Ramos (cell line): ENCODE data around the gene CSTF3.
"Not testable (repeated sequence)": the region's sequence is repeated elsewhere in the genome, so short reads cannot be mapped to it uniquely, and the experiment has no call there.

Experiments
- in situ Hi-C: fragments of 300-500 bp; cut with MboI; formaldehyde crosslinking; loops from one replicate; pipeline ENCODE4 v1.14.3; 2022; ENCODE audit warnings: low sequenced_read_pairs; ENCODE audit not compliant: unreplicated experiment

CSTF3 gene

DNA sequence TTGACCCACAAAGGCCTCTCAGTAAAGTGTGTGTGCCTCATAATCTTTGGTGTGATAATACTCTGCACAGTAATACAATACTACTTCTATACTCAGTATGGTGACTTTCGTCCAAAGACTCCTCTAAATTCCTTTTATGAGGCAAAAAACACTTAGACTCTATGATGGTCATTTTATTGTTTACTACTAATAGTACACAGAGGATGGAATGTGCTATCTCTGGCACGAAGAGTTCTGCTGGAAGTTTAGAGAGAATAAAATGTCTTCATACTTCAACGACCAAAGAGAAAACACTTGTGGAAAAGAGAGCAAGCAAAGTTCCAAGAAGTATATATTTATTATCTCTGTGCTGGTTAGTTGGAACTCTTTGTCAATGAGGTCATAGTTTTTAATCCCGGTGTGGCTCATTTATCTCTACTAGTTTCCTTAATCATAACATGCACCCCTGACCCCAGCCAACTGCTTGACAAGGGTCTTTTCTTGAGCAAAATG is 7.5 kb upstream of the CSTF3 start:
- in situ Hi-C loops: loop anchor here (25.0 kb wide), 1 partner anchor 519 kb away; no protein-coding TSS in a partner anchor

DNA sequence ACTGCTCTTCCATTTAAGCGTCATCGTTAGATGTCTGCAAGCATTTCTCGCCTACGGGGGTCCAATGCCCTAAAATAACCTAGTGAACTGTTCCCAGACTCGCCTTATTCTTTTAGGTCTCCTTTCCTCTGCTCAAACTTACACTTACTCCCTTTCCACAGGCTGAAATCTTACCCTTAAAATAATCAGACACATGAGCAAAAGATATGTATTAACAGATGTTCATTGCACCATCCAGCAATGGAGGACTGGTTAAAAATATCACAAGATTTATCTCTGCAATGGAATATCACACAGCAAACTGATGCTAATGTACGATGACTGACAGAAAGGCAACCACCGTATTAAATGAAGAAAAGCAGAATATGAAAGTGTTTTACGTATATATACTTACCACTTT is 1.6 kb upstream of the CSTF3 start:
- in situ Hi-C loops: loop anchor here (25.0 kb wide), 1 partner anchor 524 kb away; no protein-coding TSS in a partner anchor

DNA sequence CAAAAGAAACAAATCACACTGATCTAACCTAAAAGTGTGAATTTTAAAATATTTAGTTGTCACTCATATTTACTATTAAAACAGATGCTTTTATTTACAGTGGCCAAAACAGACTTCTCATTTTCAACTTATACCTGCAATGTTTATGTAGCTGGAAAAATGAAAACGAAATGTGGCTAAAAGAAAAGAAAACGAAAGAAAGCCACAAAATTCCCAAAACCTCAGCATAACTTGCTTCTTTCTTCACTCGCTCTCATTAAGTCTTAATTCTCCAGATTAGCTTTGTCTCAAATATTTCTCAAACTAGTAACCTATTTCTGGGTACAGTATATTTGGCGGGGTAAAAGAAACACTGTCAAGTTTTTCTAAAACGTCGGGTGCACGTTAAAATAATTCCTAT is 693 bp downstream of the CSTF3 start:
- in situ Hi-C loops: loop anchor here (25.0 kb wide), 1 partner anchor 527 kb away; no protein-coding TSS in a partner anchor

DNA sequence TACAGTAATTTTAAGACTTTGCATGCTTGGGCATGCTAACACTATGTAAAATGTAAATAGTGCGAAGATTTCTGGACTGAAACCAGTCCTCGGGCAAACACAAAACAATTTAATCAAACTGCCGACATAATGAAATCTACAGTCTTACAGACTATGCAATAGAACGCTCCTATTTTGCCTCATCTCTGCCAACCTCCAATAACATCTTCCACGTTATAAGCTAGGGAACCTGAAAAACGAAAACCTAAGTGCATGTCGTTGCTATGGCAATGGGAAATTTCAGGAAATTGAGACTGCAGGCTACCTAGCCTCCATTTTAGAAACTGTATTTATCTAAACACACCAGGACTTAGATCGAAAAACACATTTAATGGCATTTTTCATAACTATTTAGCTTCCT is 1.1 kb downstream of the CSTF3 start:
- in situ Hi-C loops: loop anchor here (25.0 kb wide), 1 partner anchor 527 kb away; no protein-coding TSS in a partner anchor

DNA sequence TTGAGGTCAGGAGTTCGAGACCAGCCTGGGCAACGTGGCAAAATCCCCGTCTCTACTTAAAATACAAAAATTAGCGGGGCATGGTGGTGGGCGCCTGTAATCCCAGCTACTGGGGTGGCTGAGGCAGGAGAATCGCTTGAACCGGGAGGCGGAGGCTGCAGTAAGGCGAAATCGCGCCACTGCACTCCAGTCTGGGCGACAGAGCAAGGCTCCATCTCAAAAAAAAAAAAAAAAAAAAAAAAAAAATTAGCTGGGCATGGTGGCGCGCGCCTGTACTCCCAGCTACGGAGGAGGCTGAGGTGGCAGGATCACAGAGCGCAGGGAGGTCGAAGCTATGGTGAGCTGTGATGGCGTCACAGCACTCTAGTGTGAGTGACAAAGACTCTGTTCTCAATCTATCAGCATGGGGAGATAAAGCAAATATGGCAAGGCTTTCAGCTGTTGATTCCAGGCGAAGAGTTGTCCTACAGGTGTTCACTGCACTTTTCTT is 1.9 kb downstream of the CSTF3 start:
- in situ Hi-C loops: loop anchor here (25.0 kb wide), 1 partner anchor 528 kb away; no protein-coding TSS in a partner anchor

DNA sequence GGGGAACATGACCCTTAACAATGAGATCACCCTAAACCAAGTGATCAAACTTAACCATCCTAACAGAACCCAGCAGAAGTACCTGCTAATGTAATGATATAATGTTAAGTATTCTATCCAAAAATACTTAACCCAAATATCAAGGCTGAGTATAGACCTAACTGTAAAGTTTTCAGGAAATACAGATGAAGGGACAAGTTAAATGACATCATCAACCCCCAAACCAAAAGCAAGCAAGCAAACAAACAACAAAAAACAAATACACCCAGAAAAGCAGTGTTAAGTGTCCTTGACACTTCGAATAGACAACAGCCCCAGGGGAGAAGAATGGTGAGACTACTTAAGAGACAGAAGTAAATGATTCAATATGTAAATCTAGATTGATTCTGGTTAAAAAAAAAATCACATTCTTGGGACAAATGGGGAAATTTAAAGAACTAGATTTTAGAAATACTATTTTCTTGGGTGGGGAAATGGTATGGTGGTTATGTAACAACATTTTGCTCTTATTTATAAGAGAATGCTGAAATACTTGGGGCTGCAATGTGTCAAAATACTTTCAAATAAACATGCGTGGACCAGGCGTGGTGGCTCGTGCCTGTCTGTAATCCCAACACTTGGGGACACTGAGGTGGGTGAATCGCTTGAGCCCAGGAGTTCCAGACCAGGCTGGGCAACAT is 2.5 kb downstream of the CSTF3 start:
- in situ Hi-C loops: loop anchor here (25.0 kb wide), 1 partner anchor 529 kb away; no protein-coding TSS in a partner anchor

DNA sequence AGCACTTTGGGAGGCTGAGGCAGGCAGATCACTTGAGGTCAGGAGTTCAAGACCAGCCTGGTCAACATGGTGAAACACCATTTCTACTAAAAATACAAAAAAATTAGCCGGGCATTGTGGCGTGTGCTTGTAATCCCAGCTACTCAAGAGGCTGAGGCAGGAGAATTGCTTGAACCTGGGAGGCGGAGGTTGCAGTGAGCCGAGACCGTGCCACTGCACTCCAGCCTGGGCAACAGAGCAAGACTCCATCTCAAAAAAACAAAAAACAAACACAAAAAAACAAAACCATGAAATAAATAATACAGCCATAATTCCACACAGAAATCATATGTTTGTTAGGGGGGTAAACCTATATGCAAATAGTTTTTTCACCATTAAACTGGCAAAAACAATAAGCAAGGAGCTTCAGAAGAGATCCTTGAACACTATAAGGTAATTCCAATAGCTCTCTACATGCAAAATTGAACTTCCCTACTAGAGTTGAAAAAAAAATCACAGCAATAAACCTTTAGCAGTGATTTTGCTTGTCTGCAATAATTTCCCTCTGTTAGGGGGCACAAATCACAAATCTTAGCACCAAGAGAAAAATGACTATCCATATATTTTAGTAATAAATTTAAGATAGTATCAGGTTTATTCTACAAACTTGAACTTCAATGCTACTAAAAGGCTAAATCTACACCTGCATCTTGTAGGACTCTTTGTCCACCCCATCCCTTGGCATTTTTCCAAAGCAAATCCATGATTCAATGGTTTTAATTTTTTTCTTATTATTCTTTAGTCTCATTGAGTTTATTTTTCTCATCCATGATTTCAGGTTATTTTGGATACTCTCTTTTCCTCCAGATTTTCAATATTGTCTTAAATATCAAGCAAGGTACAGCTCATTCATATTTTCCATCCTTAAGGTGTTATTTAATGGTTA is 3.9 kb downstream of the CSTF3 start:
- in situ Hi-C loops: loop anchor here (25.0 kb wide), 1 partner anchor 530 kb away; no protein-coding TSS in a partner anchor

DNA sequence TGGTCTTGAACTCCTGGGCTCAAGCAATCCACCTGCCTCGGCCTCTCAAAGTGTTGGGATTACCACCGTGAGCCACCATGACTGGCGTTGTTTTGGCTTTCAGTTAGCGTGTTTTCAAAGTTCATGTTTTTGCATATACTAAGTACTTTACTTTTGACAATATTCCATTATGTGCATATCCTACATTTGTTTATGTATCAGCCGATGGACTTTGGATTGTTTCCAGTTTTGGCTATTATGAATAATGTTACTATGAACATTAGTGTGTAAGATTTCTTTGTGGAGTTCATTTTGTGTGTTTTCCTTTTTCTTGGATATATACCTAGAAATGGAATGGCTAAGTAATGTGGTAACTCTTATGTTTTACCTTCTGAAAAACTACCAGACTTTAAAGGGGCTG is 9.9 kb downstream of the CSTF3 start:
- in situ Hi-C loops: loop anchor here (25.0 kb wide), 1 partner anchor 536 kb away; no protein-coding TSS in a partner anchor

DNA sequence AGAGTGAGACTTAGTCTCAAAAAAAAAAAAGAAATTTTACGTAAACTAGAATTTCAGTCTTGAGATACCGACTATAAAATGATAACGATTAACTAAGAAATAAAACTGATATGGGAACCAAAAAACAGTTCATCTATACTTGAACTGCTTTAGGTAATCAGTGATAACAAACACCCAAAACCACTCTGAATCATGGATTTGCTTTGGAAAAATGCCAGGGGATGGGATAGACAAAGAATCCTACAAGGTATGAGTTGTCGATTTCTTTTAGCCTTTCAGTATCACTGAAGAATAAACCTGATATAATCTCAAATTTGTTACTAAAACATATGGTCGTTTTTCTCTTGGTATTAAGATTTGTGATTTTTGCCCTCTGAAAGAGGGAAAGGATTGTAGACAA is 13.7 kb downstream of the CSTF3 start:
- in situ Hi-C loops: no loop called here

DNA sequence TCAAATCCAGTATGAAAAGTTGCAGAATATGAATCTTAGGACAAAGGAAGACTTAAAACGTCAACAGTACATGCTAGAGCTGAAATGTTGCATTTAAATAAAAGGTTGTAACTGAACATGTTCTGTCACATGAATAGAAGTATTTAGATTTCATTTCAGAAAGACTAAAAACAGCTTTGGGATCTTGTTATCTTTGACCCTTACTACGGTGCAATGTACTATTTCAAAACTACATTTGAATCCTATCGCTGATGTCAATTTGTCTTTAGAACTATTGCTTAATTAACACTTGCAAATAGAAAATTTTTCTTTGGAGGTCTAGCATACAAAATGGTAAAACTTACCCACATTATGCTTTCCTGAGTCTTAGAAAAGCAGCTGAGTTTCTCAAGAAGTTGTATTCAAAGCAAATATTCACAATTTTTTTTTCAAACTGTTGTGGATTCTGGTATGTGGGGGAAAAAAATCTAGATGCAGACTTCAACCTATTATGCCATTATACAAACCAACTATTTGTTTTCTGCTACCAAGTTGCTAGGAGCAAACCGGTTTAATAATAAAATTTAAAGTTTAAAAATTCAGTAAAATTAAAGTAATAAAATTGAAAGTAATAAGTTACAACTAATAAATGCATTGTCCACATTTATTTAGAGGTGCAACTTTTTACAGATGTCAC is 25.4 kb downstream of the CSTF3 start:
- in situ Hi-C loops: no loop called here

DNA sequence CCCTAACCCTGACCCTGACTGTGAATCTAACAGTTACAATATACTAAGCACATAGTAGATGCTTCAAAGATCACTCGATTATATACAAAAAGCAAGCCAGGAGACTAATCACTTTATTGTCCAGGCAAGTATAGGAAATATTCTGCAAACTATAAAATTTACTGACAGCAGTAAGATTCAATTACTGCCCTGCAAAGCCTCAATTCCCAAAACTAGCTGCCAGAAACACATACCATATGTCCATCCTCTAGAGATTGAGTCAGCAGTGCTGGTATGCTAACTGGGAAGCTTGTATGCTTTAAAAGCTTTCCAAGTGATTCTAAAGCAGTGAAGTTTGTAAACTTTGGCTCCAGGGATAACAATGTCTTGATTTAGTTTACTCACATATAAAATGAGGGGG is 26.1 kb downstream of the CSTF3 start:
- in situ Hi-C loops: no loop called here

DNA sequence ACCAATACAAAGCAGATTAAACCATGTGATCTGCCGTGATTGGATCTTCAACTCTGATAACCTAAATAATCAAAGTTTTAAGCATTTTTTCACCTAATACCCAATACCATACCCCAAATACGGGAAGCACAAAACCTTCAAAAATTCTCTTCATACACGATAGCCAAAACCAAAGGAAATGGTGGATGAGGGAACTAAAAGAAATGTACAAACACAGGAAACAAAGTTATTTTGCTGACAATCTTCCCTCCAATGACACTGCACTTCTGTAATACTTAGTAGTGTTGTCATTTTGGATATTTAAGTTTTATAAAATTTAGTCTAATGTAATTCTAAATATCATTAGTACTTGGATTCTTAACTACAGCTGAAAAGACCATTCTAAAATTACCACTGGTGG is 27.0 kb downstream of the CSTF3 start:
- in situ Hi-C loops: no loop called here

DNA sequence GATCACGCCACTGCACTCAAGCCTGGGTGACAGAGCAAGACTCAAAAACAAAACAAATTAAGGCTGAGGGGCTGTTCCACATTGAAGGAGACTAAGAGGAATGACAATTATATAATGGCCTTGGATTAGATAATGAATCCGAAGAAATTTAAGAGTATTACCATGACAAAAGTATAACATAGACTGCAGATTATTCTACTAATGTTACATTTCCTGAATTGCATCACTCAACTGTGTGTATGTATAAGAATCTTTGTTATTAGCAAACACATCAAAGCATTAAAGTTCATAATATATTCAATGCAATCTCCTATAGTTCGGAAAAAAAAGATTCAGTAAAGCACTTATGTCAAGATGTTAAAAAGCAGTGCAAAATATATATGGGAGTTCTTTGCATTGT is 27.5 kb downstream of the CSTF3 start:
- in situ Hi-C loops: no loop called here

DNA sequence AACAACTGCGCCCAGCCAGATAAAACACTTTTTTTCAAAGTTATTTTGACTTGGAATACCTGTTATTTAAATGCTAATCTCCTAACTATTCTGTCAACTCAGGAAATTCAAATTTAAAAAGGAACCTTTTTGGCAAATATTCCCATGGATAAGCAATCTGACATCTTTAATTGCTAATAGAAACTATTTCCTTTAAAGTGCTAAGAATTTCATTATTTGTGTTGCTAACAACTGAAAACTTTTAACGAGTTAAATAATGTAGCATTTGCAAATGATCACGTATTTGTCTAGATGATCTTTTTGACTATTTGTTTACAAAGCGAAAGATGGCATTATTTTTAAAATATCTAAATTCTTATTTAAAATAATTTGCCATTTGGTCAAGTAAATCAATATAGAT is 28.8 kb downstream of the CSTF3 start:
- in situ Hi-C loops: no loop called here

DNA sequence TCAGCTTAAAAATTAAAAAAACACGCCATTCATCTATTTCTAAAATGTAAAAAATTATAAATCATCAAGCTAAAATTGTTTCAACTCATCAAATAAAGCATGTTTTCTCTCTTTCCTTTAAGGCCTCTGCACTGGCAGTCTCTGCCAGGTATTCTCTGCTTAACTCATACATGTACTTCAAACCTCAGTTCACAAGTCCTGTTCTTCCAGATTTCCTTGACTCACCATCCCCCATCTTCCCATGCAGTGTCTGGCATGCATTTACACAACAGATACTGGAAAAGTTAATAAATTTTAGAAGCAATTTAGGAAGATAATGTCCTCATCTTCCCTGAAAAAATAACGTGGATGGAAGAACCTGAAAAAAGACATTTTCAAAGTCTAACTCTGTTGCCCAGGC is 32.5 kb downstream of the CSTF3 start:
- in situ Hi-C loops: no loop called here

DNA sequence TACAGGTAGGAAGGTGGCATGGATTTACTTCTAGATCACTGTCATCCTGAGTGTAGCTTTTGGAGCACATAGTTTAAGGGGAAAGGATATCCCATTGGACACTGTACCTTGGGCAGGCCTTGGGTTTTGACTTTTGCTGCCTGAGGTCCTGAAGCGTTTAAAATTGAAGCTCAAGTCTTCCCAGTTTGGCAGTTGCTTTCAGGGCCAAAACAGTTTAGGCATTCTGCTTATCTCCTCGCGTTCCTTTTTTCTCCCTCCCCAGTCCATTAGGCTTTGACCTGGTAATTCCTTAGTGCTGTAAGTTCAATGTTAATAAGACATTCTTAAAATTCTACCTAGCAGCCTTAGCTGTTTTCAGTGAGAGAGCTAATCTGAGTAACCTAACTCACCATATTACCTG is 35.7 kb downstream of the CSTF3 start:
- in situ Hi-C loops: no loop called here

DNA sequence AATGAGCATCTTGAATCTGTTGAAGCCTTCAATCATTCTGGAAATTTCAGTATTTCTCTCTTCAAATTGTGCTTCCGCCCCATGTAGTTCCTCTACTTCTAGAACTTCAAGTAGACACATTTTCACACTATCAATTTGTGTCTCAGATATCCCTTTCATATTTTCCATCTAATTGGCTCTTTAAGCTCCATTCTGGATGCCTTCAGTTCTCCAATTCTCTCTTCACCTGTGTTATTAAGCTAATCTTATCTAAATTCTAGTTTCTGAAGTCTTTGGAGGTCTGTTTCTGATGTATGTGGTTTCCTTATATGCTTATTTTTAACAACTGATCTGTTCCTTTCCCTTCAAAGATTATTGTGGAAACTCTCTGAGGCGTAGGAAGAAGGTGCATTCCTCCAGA is 36.3 kb downstream of the CSTF3 start:
- in situ Hi-C loops: no loop called here

DNA sequence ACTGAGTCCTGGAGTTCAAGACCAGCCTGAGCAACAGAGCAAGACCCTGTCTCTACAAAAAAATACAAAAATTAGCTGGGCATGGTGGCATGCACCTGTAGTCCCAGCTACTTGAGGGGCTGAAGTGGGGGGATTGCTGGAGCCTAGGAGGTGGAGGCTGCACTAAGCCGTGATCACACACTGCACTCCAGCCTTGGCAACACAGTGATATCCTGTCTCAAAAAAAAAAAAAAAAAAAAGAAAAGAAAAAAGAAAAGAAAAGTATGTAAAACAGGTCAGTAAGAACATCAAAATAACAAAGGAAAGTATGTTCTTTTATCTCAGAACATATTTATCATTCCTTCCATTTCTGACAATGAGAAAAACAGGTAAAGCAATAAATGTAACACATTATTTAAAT is 38.6 kb downstream of the CSTF3 start:
- in situ Hi-C loops: not testable (repeated sequence)

DNA sequence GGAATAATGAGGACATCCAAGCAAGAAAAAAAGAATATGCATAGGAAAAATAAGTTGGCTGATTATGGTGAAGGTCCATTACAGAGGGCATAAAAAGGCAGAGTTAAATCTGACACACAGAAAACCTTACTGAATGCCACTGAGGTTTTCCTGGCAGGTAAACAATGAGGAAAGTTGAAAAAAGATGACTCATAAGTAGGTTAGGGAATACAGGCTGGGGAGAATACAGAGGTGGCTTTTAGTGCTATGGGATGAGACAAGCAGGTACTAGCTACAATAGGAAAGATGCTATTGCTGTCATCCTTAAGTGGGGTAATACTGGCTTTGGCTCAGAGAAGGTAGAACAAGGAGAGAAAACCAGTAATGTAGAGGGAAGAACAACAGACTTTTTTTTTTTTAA is 44.7 kb downstream of the CSTF3 start:
- in situ Hi-C loops: no loop called here

DNA sequence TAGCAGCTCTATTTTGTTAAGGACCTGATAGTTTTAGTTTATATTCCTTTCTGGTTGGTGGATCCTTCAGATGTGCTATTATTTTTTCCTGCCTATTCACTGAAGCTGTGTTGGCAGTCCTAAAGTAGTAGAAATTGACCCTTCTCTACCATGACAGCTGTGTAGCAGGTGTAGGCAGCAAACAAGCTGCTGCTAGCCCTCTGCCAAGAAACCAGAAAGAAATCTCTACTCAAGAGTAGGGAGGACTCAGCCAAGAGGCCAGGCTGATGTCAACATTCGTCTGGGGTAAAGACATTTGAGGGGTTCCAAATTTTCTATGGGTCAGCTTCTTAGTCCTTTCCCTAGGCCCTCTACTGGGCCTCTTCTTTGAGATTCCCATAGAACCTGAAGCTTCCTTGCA is 51.2 kb downstream of the CSTF3 start:
- in situ Hi-C loops: no loop called here
